ENCODE measurements around the gene TRMT10B. TPM values are rescaled to one million over a fixed set of nuclear protein-coding genes. Genes with fewer than 3 reads are reported as not detected.

TRMT10B gene
- total RNA-seq, 1 experiment from 2014 or later = 5.7 TPM

DNA sequence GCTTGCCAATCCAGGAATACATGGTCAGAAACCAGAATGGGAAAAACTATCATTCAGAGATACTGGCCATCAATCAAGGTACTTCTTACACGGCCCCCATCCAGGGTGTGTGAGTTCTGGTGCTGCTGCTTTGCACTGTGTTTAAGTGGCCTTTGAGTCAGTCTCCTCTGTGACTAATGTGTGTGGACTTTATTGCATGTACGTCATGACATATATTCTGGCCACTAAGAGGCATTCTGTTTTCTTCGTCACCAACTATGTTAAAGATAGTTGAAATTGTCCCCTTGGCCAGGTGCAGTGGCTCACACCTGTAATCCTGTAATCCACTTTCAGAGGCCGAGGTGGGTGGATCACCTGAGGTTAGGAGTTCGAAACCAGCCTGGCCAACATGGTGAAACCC is 22.7 kb downstream of the TRMT10B start:
- H4K20me1 ChIP-seq (ENCODE audit: control insufficient read depth, insufficient read depth, insufficient read length) = no peaks in the 10 kb centered on the region
- no peak overlapping the region for H2BK5ac ChIP-seq (ENCODE audit: insufficient read length, low read length)
- peaks cover 23 to 55% (median 47%) of the 10 kb centered on the region in 3 experiments; a peak in 6 of 7 replicates for H3K36me3 Mint-ChIP-seq (ENCODE audit: insufficient read depth in 1 of 3, low read depth in 3 of 3)
- no peak for DNase-seq
- no peaks in the 10 kb centered on the region for H3K27me3 ChIP-seq (ENCODE audit: insufficient read depth, low read length)
- WGBS (ENCODE audit: extremely low coverage, insufficient read length, low lambda C conversion rate) = no CpG with 5 or more reads among the region's 5 CpGs
- H3K27ac Mint-ChIP-seq = no peak overlapping the region
- H3K23me2 ChIP-seq (ENCODE audit: insufficient read length, low read depth, low read length, poor library complexity, severe bottlenecking) = no peaks in the 10 kb centered on the region
- H2AFZ ChIP-seq (ENCODE audit: low read length) = no peak overlapping the region
- no peaks in the 10 kb centered on the region for H3K9me3 ChIP-seq (ENCODE audit: control insufficient read depth, low read depth, low read length)
- no peak overlapping the region for H3K56ac ChIP-seq (ENCODE audit: insufficient read length, low read depth, low read length)
- H3T11ph ChIP-seq (ENCODE audit: low read length) = no peak overlapping the region
- no peak overlapping the region for H2BK120ac ChIP-seq (ENCODE audit: low read depth, low read length, poor library complexity, severe bottlenecking)
- no peak overlapping the region for H3K9ac ChIP-seq (ENCODE audit: extremely low read depth, insufficient read length, low read length)
- no peak overlapping the region for H3K23ac ChIP-seq (ENCODE audit: insufficient read length, low read depth, low read length)
- no peaks in the 10 kb centered on the region for H3K79me1 ChIP-seq (ENCODE audit: insufficient read depth, low read depth, low read length, poor library complexity, severe bottlenecking)
- no peak overlapping the region for H3K4me3 Mint-ChIP-seq
- no peaks in the 10 kb centered on the region for H3K4me1 ChIP-seq (ENCODE audit: insufficient read depth, low read length)
- H3K4me2 ChIP-seq (ENCODE audit: insufficient read depth, insufficient read length, low read length) = no peak overlapping the region
- H3K27me3 Mint-ChIP-seq (ENCODE audit: low read depth) = no peaks in the 10 kb centered on the region
- H2BK20ac ChIP-seq (ENCODE audit: low read depth, low read length, poor library complexity, severe bottlenecking) = no peak overlapping the region
- H3K14ac ChIP-seq (ENCODE audit: insufficient read depth, low read length) = no peak overlapping the region
- H2BK15ac ChIP-seq (ENCODE audit: low read depth, low read length) = no peak overlapping the region
- no peaks in the 10 kb centered on the region for H3K4me1 Mint-ChIP-seq
- no peak overlapping the region for H4K5ac ChIP-seq (ENCODE audit: insufficient read length, low read depth, low read length)
- no peak overlapping the region for H3K4ac ChIP-seq (ENCODE audit: low read depth, low read length)
- no peak overlapping the region for H2BK12ac ChIP-seq (ENCODE audit: insufficient read length, low read depth, low read length)
- no peak overlapping the region for H3K18ac ChIP-seq (ENCODE audit: insufficient read length, low read depth, low read length)
- H2AK5ac ChIP-seq (ENCODE audit: insufficient read length, low read length) = no peak overlapping the region
- H4K8ac ChIP-seq (replicated peaks; ENCODE audit: insufficient read length, low read depth, low read length) = no peak overlapping the region
- H3K9me3 Mint-ChIP-seq = no peaks in the 10 kb centered on the region
- H4K91ac ChIP-seq (ENCODE audit: insufficient read length, low read depth, low read length) = no peak overlapping the region
- no peak overlapping the region for H3K27ac ChIP-seq (ENCODE audit: insufficient read length, low read depth, low read length)
- TF ChIP-seq, protein P1, sequence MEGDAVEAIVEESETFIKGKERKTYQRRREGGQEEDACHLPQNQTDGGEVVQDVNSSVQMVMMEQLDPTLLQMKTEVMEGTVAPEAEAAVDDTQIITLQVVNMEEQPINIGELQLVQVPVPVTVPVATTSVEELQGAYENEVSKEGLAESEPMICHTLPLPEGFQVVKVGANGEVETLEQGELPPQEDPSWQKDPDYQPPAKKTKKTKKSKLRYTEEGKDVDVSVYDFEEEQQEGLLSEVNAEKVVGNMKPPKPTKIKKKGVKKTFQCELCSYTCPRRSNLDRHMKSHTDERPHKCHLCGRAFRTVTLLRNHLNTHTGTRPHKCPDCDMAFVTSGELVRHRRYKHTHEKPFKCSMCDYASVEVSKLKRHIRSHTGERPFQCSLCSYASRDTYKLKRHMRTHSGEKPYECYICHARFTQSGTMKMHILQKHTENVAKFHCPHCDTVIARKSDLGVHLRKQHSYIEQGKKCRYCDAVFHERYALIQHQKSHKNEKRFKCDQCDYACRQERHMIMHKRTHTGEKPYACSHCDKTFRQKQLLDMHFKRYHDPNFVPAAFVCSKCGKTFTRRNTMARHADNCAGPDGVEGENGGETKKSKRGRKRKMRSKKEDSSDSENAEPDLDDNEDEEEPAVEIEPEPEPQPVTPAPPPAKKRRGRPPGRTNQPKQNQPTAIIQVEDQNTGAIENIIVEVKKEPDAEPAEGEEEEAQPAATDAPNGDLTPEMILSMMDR (conservative IDR thresholded peaks at IDR 0.05) = no peak
- H3K79me2 ChIP-seq (ENCODE audit: insufficient read depth, low read length) = no peaks in the 10 kb centered on the region
